PC-3 (cell line): ENCODE data around the gene NUDT1. TPM values are rescaled to one million over a fixed set of nuclear protein-coding genes. Genes with fewer than 3 reads are reported as not detected.

Experiments
- ATAC-seq: fragments of 200-7000 bp; cut with Tn5 transposase; 2 replicates; pipeline ENCODE4 v1.9.1; 2020; ENCODE audit warnings: mild to moderate bottlenecking, moderate library complexity
- BruUV-seq: library from RNA; stranded (reverse); fragments of 400-500 nt; replicated peaks from 2 replicates; lab custom pipeline; 2021; lab: Mats Ljungman, UMichigan
- CTCF ChIA-PET: fragments of 300-600 bp; sonication (Branson Sonifier 250); formaldehyde crosslinking; loops from one replicate; lab custom pipeline; 2022; ENCODE audit warnings: antibody characterized with exemption; lab: Charles Lee
- POLR2A ChIA-PET: fragments of 300-600 bp; sonication (Branson Sonifier 250); formaldehyde crosslinking; loops from one replicate; lab custom pipeline; 2022; ENCODE audit warnings: antibody characterized with exemption; ENCODE audit not compliant: unreplicated experiment; lab: Charles Lee
- DNase-seq: peaks from one replicate; pipeline ENCODE4 v3.0.0-alpha.2; 2015
- H2AFZ ChIP-seq: fragments of 300-600 bp; sonication (generic); 2 replicates; pipeline ENCODE4 v1.6.0; 2016; ENCODE audit warnings: antibody characterized with exemption, low read length
- H3F3A ChIP-seq: fragments of 300-600 bp; sonication (generic); one replicate; pipeline ENCODE4 v1.6.0; 2017; ENCODE audit warnings: antibody characterized with exemption, low read length, control low read depth, mild to moderate bottlenecking; ENCODE audit not compliant: unreplicated experiment
- H3K27ac ChIP-seq: fragments of 300-600 bp; sonication (generic); 2 replicates; pipeline ENCODE4 v1.5.1; 2016; ENCODE audit warnings: mild to moderate bottlenecking, low read length
- H3K27me3 ChIP-seq: fragments of 300-600 bp; sonication (generic); 2 replicates; pipeline ENCODE4 v1.6.1; 2016; ENCODE audit warnings: low read length, mixed read lengths
- H3K36me3 ChIP-seq: fragments of 300-600 bp; sonication (generic); 2 replicates; pipeline ENCODE4 v1.6.1; 2016; ENCODE audit warnings: low read depth, mixed run types, low read length, mixed read lengths
- H3K4me1 ChIP-seq: fragments of 300-600 bp; sonication (generic); 2 replicates; pipeline ENCODE4 v1.5.1; 2016; ENCODE audit warnings: low read length; ENCODE audit not compliant: insufficient read depth
- H3K4me2 ChIP-seq: fragments of 300-600 bp; sonication (generic); 2 replicates; pipeline ENCODE4 v1.6.0; 2016; ENCODE audit warnings: low read length
- H3K4me3 ChIP-seq: fragments of 300-600 bp; sonication (generic); 2 replicates; pipeline ENCODE4 v1.5.1; 2016; ENCODE audit warnings: mild to moderate bottlenecking, low read length, mixed read lengths
- H3K79me2 ChIP-seq: fragments of 300-600 bp; sonication (generic); 2 replicates; pipeline ENCODE4 v1.6.1; 2017; ENCODE audit warnings: low read length, mixed read lengths
- H3K9ac ChIP-seq: fragments of 300-600 bp; sonication (generic); 2 replicates; pipeline ENCODE4 v1.6.0; 2016; ENCODE audit warnings: mild to moderate bottlenecking, low read length
- H3K9me2 ChIP-seq: fragments of 300-600 bp; sonication (generic); replicated peaks from 2 replicates; pipeline ENCODE4 v1.6.1; 2016; ENCODE audit warnings: mixed run types, low read length, mixed read lengths
- H3K9me3 ChIP-seq: fragments of 300-600 bp; sonication (generic); 2 replicates; pipeline ENCODE4 v1.6.1; 2016; ENCODE audit warnings: low read length, mixed read lengths
- H4K20me1 ChIP-seq: fragments of 300-600 bp; sonication (generic); 2 replicates; pipeline ENCODE4 v1.6.1; 2016; ENCODE audit warnings: low read length, mixed read lengths
- EZH2 ChIP-seq: fragments of 300-600 bp; sonication (generic); IDR thresholded peaks from one replicate; pipeline ENCODE4 v1.6.1; 2017; ENCODE audit warnings: antibody characterized with exemption, mild to moderate bottlenecking, low read length; ENCODE audit not compliant: unreplicated experiment
- EZH2phosphoT487 ChIP-seq: fragments of 300-600 bp; sonication (generic); IDR thresholded peaks from 2 replicates; pipeline ENCODE4 v1.6.1; 2018; ENCODE audit warnings: mild to moderate bottlenecking, antibody characterized with exemption, low read length, borderline replicate concordance
- intact Hi-C: fragments of 100-400 bp; cut with micrococcal nuclease; formaldehyde crosslinking; loops from 2 replicates; pipeline ENCODE4 v1.9.0; 2023
- total RNA-seq: library from RNA; depleted of rRNA; stranded (reverse); fragments of >200 nt; gene quantifications from 2 replicates; pipeline ENCODE4 v1.2.3, GENCODE V29; 2014
- TF ChIP-seq, protein P1 (sequence below): fragments of 300-600 bp; sonication (generic); conservative IDR thresholded peaks from 2 replicates; pipeline ENCODE4 v1.5.1; 2017; ENCODE audit warnings: antibody characterized with exemption, low read depth, mild to moderate bottlenecking, low read length

NUDT1 gene
- total RNA-seq, 1 experiment from 2014 or later = 59.3 TPM

DNA sequence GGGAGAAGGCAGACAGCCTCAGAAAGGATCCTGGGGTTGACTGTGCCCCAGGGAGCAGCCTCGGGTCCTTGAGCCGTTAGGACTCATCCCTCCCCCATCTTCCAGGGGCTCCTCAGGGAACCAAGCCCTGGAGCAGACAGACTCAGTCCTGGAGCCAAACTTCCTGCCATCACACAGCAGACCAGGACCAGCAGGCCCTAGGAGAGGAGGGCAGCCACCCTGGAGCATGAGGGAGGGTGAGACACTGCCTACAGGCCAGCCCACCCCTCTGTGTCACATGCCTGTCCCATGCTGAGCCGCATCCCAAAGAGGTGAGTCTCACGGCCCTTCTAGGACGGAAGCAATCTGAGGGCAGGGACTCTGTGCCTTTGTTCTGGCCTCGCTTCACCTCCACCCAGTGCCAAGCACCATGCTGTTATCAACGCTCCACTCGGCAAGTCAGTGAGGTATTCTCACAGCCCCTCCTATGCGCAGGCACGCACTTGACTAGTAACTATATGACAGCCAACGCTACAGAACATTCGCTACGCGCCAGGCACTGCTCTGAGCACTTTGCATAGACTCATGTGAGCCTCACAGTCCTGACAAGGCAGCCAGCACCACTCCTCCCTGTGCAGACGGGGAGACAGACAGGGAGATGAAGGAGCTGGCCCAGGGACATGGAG, 28.3 kb upstream of the NUDT1 start:
- no peaks in the 10 kb centered on the region for H3K27me3 ChIP-seq
- ATAC-seq (no peak), DNase-seq (no peak)
- no peaks in the 10 kb centered on the region for H3K79me2 ChIP-seq
- H3K4me1 ChIP-seq = no peaks in the 10 kb centered on the region
- H3K4me3 ChIP-seq = no peak overlapping the region
- ChIA-PET CTCF (no interaction called here), POLR2A (no interaction called here)
- intact Hi-C loops = no loop called here
- H3K36me3 ChIP-seq = peaks cover 29% of the 10 kb centered on the region
- TF ChIP-seq EZH2phosphoT487 (no peak), EZH2 (no peak)
- TF ChIP-seq, protein P1, sequence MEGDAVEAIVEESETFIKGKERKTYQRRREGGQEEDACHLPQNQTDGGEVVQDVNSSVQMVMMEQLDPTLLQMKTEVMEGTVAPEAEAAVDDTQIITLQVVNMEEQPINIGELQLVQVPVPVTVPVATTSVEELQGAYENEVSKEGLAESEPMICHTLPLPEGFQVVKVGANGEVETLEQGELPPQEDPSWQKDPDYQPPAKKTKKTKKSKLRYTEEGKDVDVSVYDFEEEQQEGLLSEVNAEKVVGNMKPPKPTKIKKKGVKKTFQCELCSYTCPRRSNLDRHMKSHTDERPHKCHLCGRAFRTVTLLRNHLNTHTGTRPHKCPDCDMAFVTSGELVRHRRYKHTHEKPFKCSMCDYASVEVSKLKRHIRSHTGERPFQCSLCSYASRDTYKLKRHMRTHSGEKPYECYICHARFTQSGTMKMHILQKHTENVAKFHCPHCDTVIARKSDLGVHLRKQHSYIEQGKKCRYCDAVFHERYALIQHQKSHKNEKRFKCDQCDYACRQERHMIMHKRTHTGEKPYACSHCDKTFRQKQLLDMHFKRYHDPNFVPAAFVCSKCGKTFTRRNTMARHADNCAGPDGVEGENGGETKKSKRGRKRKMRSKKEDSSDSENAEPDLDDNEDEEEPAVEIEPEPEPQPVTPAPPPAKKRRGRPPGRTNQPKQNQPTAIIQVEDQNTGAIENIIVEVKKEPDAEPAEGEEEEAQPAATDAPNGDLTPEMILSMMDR = no peak
- H3K9ac ChIP-seq = no peak overlapping the region
- no peak overlapping the region for H3K4me2 ChIP-seq
- BruUV-seq = no TSS peak
- H3K27ac ChIP-seq = no peak overlapping the region
- H4K20me1 ChIP-seq = no peaks in the 10 kb centered on the region
- H2AFZ ChIP-seq = no peak overlapping the region
- H3K9me2 ChIP-seq = no peaks in the 10 kb centered on the region
- no peaks in the 10 kb centered on the region for H3F3A ChIP-seq
- no peaks in the 10 kb centered on the region for H3K9me3 ChIP-seq

DNA sequence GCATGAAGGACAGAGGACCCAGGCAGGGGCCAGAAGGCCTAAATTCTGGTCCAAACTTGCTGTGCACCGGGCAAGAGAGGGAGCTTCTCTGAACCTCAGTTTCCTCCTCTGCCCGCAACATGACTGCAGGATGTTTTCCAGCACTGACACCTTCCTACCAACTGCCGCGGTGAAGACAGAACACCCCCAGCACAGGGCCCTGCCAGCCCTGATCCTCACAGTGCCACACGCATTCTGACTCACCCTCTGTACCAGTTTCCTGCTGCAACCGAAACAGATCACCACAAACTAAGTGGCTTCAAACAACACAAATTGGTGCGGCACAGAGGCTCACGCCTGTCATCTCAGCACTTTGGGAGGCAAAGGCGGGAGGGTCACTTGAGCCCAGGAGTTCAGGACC, 27.4 kb upstream of the NUDT1 start:
- intact Hi-C loops = no loop called here
- DNase-seq = no peak

DNA sequence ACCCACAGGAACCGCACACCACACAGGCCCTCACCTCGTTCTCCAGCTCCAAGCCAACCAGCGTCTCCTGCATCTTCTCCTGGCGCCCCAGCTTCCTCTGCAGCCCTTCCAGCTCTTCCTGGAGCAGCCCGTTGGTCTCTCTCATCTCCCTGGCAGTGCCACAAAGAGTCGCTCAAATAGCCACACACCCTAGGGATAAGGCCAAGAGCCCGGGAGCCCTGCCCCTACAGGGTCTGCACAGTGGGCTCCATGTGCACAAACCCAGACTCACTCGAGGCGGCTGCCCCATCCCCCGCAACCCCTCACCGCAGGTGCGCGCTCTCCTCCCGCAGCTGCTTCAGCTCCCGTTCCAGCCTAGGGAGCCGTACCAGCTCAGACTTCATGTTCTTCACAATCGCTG, 26.2 kb upstream of the NUDT1 start:
- no peaks in the 10 kb centered on the region; the same call in 1 of the 2 replicates for H3K79me2 ChIP-seq
- ChIA-PET POLR2A (no interaction called here), CTCF (no interaction called here)
- H2AFZ ChIP-seq = no peak overlapping the region
- H3F3A ChIP-seq = no peaks in the 10 kb centered on the region
- no peaks in the 10 kb centered on the region for H4K20me1 ChIP-seq
- TF ChIP-seq EZH2phosphoT487 = no peak
- TF ChIP-seq EZH2 = no peak
- TF ChIP-seq, protein P1 = no peak
- BruUV-seq = no TSS peak
- H3K4me1 ChIP-seq = no peaks in the 10 kb centered on the region
- no peaks in the 10 kb centered on the region for H3K27me3 ChIP-seq
- ATAC-seq (no peak), DNase-seq (no peak)
- no peak overlapping the region for H3K9ac ChIP-seq
- H3K4me3 ChIP-seq = no peak overlapping the region
- intact Hi-C loops = no loop called here
- H3K9me2 ChIP-seq = no peaks in the 10 kb centered on the region
- no peak overlapping the region for H3K27ac ChIP-seq
- H3K9me3 ChIP-seq = no peaks in the 10 kb centered on the region
- no peak overlapping the region for H3K4me2 ChIP-seq
- peaks cover 29% of the 10 kb centered on the region for H3K36me3 ChIP-seq

More for the DNA sequence above, 27.4 kb upstream of the NUDT1 start:
- POLR2A ChIA-PET = no interaction called here
- Histone ChIP-seq H3K9ac (no peak overlapping the region), H3K9me3 (no peaks in the 10 kb centered on the region), H3K4me2 (no peak overlapping the region), H3K9me2 (no peaks in the 10 kb centered on the region), H3K27me3 (no peaks in the 10 kb centered on the region), H3K27ac (no peak overlapping the region), H3F3A (no peaks in the 10 kb centered on the region), H3K36me3 (peaks cover 29% of the 10 kb centered on the region), H2AFZ (no peak overlapping the region), H3K4me1 (no peaks in the 10 kb centered on the region), H4K20me1 (no peaks in the 10 kb centered on the region), H3K4me3 (no peak overlapping the region), H3K79me2 (no peaks in the 10 kb centered on the region)
- TF ChIP-seq, protein P1 = no peak
- TF ChIP-seq EZH2 (no peak), EZH2phosphoT487 (no peak)
- ATAC-seq = peak; percentile 52
- no TSS peak for BruUV-seq
- CTCF ChIA-PET = no interaction called here
